Measurements from ENCODE around the gene SOX6. TPM values are rescaled to one million over a fixed set of nuclear protein-coding genes. Genes with fewer than 3 reads are reported as not detected.

Gene SOX6
- total RNA-seq, 4 donors from 2014 or later: 1.7 to 3.6 (median 3.2) TPM

- TF ChIP-seq POLR2AphosphoS5 (IDR thresholded peaks at IDR 0.05) (no peak), EP300 (IDR thresholded peaks at IDR 0.05) (no peak), POLR2A (IDR thresholded peaks at IDR 0.05; ENCODE audit: low read depth) (no peak), CTCF (IDR thresholded peaks at IDR 0.05) (no peak)
- H3K27ac ChIP-seq (replicated peaks in 1 of 4): no peak overlapping the region
- H3K4me3 ChIP-seq: no peak overlapping the region
- intact Hi-C loops (cut with DNase I): no loop called here
- H3K36me3 ChIP-seq: no peaks in the 10 kb centered on the region
- peaks cover 0 to 7% (median 5%) of the 10 kb centered on the region in 4 donors for H3K4me1 ChIP-seq
- no peaks in the 10 kb centered on the region for H3K27me3 ChIP-seq
- 73% methylated on average over 1 of the region's 1 CpG for WGBS
- DNase-seq (ENCODE audit: extremely low spot score): no peak
- H3K9me3 ChIP-seq: no peaks in the 10 kb centered on the region
These were observed 241.1 kb downstream of the SOX6 start for GRCh38 chr11:16114978-16115871.

- Histone ChIP-seq H3K4me3 (no peak overlapping the region), H3K36me3 (no peaks in the 10 kb centered on the region), H3K9me3 (no peaks in the 10 kb centered on the region), H3K4me1 (peaks cover 0 to 7% (median 5%) of the 10 kb centered on the region in 4 donors), H3K27me3 (no peaks in the 10 kb centered on the region), H3K27ac (replicated peaks in 1 of 4) (no peak overlapping the region)
- intact Hi-C loops (cut with DNase I): no loop called here
- 88% methylated on average over 2 of the region's 2 CpGs for WGBS
- TF ChIP-seq POLR2A (IDR thresholded peaks at IDR 0.05; ENCODE audit: low read depth) (no peak), POLR2AphosphoS5 (IDR thresholded peaks at IDR 0.05) (no peak), EP300 (IDR thresholded peaks at IDR 0.05) (no peak)
- no peak for DNase-seq (ENCODE audit: extremely low spot score)
These were observed 241.9 kb downstream of the SOX6 start for GRCh38 chr11:16114431-16114830.

- H3K4me3 ChIP-seq: no peak overlapping the region
- no peak overlapping the region for H3K27ac ChIP-seq (replicated peaks in 1 of 4)
- no peaks in the 10 kb centered on the region for H3K36me3 ChIP-seq
- intact Hi-C loops (cut with DNase I): no loop called here
- H3K4me1 ChIP-seq: peaks cover 0 to 7% (median 5%) of the 10 kb centered on the region in 4 donors
- no peaks in the 10 kb centered on the region for H3K9me3 ChIP-seq
- TF ChIP-seq CTCF (IDR thresholded peaks at IDR 0.05): no peak
- no peak for TF ChIP-seq POLR2AphosphoS5 (IDR thresholded peaks at IDR 0.05)
- TF ChIP-seq EP300 (IDR thresholded peaks at IDR 0.05): no peak
- TF ChIP-seq POLR2A (IDR thresholded peaks at IDR 0.05; ENCODE audit: low read depth): no peak
- WGBS: 85% methylated on average over 2 of the region's 2 CpGs
- DNase-seq (ENCODE audit: extremely low spot score): no peak
- H3K27me3 ChIP-seq: no peaks in the 10 kb centered on the region
These were observed 244.7 kb downstream of the SOX6 start for GRCh38 chr11:16111690-16112089.

- DNase-seq (ENCODE audit: extremely low spot score): no peak
- Histone ChIP-seq H3K9me3 (peaks cover 0 to 3% (median under 1%) of the 10 kb centered on the region in 4 donors), H3K4me1 (peaks cover 0 to 7% (median 5%) of the 10 kb centered on the region in 4 donors), H3K27me3 (no peaks in the 10 kb centered on the region), H3K36me3 (no peaks in the 10 kb centered on the region), H3K4me3 (no peak overlapping the region), H3K27ac (replicated peaks in 1 of 4) (no peak overlapping the region)
- 42% methylated on average over 2 of the region's 2 CpGs for WGBS
- intact Hi-C loops (cut with DNase I): no loop called here
- no peak for TF ChIP-seq POLR2A (IDR thresholded peaks at IDR 0.05; ENCODE audit: low read depth)
- TF ChIP-seq CTCF (IDR thresholded peaks at IDR 0.05): no peak
- no peak for TF ChIP-seq POLR2AphosphoS5 (IDR thresholded peaks at IDR 0.05)
- no peak for TF ChIP-seq EP300 (IDR thresholded peaks at IDR 0.05)
These were observed 245.5 kb downstream of the SOX6 start for GRCh38 chr11:16110886-16111285.

- no peak for DNase-seq (ENCODE audit: extremely low spot score)
- Histone ChIP-seq H3K27me3 (no peaks in the 10 kb centered on the region), H3K36me3 (no peaks in the 10 kb centered on the region), H3K27ac (replicated peaks in 1 of 4) (no peak overlapping the region), H3K4me3 (no peak overlapping the region), H3K4me1 (no peaks in the 10 kb centered on the region), H3K9me3 (no peaks in the 10 kb centered on the region)
- intact Hi-C loops (cut with DNase I): no loop called here
- TF ChIP-seq CTCF (IDR thresholded peaks at IDR 0.05) (no peak), POLR2A (IDR thresholded peaks at IDR 0.05; ENCODE audit: low read depth) (no peak), EP300 (IDR thresholded peaks at IDR 0.05) (no peak), POLR2AphosphoS5 (IDR thresholded peaks at IDR 0.05) (no peak)
- WGBS: 85% methylated on average over 2 of the region's 2 CpGs
These were observed 256.9 kb downstream of the SOX6 start for GRCh38 chr11:16099343-16099900.

All from esophagus muscularis mucosa (tissue), 4 donors.